Lower lobe of right lung (tissue), 2 donors: ENCODE results near the gene APOO. TPM values are rescaled to one million over a fixed set of nuclear protein-coding genes. Genes with fewer than 3 reads are reported as not detected.

Experiments
- ATAC-seq, 2 donors: fragments of 200-7000 bp; cut with Tn5 transposase; one replicate each; pipeline ENCODE4 v1.9.1; 2020 to 2022; ENCODE audit warnings: mild to moderate bottlenecking in 2 of 2, moderate library complexity in 2 of 2
- DNase-seq: peaks from one replicate; pipeline ENCODE4 v3.0.0-alpha.2; 2020
- H3K27ac ChIP-seq: fragments of 200-600 bp; one replicate; pipeline ENCODE4 v1.8.0; 2022
- H3K27me3 ChIP-seq: fragments of 200-600 bp; one replicate; pipeline ENCODE4 v1.8.0; 2022; ENCODE audit warnings: low read depth
- H3K36me3 ChIP-seq: fragments of 200-600 bp; one replicate; pipeline ENCODE4 v1.8.0; 2022; ENCODE audit warnings: mild to moderate bottlenecking
- H3K4me1 ChIP-seq: fragments of 200-600 bp; one replicate; pipeline ENCODE4 v1.8.0; 2022
- H3K4me3 ChIP-seq: fragments of 200-600 bp; one replicate; pipeline ENCODE4 v1.8.0; 2022; ENCODE audit warnings: mild to moderate bottlenecking
- H3K9me3 ChIP-seq: fragments of 200-600 bp; one replicate; pipeline ENCODE4 v1.8.0; 2022
- intact Hi-C: fragments of 100-400 bp; cut with DNase I; formaldehyde crosslinking; loops from one replicate; pipeline ENCODE4 v1.11.0; 2022
- total RNA-seq: library from RNA; stranded (reverse); fragmentation: NEBNext Ultra II Directional; extraction: Animal tissue kit (Norgen Biotek cat#: 25700); gene quantifications from one replicate; pipeline ENCODE4 v1.2.1, GENCODE V29; 2021
- TF ChIP-seq, protein P1 (sequence below): fragments of 200-600 bp; IDR thresholded peaks from one replicate; pipeline ENCODE4 v1.8.0; 2022; ENCODE audit warnings: antibody characterized with exemption, mild to moderate bottlenecking
- donor health status: DM: no; HTN: yes; CAD: no; lungs with severe emphysema.

The APOO gene
- total RNA-seq, 1 donor from 2014 or later, result 15.9 TPM

- ATAC-seq (no peak), DNase-seq (no peak)
- Histone ChIP-seq H3K4me3 (no peak overlapping the region), H3K36me3 (no peaks in the 10 kb centered on the region), H3K27me3 (no peaks in the 10 kb centered on the region), H3K9me3 (no peaks in the 10 kb centered on the region), H3K4me1 (no peaks in the 10 kb centered on the region), H3K27ac (no peak overlapping the region)
- TF ChIP-seq, protein P1, sequence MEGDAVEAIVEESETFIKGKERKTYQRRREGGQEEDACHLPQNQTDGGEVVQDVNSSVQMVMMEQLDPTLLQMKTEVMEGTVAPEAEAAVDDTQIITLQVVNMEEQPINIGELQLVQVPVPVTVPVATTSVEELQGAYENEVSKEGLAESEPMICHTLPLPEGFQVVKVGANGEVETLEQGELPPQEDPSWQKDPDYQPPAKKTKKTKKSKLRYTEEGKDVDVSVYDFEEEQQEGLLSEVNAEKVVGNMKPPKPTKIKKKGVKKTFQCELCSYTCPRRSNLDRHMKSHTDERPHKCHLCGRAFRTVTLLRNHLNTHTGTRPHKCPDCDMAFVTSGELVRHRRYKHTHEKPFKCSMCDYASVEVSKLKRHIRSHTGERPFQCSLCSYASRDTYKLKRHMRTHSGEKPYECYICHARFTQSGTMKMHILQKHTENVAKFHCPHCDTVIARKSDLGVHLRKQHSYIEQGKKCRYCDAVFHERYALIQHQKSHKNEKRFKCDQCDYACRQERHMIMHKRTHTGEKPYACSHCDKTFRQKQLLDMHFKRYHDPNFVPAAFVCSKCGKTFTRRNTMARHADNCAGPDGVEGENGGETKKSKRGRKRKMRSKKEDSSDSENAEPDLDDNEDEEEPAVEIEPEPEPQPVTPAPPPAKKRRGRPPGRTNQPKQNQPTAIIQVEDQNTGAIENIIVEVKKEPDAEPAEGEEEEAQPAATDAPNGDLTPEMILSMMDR, result no peak
- intact Hi-C loops, result no loop called here
These were observed 58.5 kb downstream of the APOO start for GRCh38 chrX:23849241-23849640.

GRCh38 chrX:23845351-23845817 lies 62.4 kb downstream of the APOO start:
- H3K9me3 ChIP-seq, result no peaks in the 10 kb centered on the region
- no peak overlapping the region for H3K4me3 ChIP-seq
- intact Hi-C loops, result no loop called here
- H3K36me3 ChIP-seq, result no peaks in the 10 kb centered on the region
- DNase-seq (no peak), ATAC-seq (peak in 1 of 2 donors; percentile 75)
- TF ChIP-seq, protein P1, result no peak
- H3K4me1 ChIP-seq, result no peaks in the 10 kb centered on the region
- no peaks in the 10 kb centered on the region for H3K27me3 ChIP-seq
- peak overlapping the region; percentile 68 for H3K27ac ChIP-seq

- Histone ChIP-seq H3K4me1 (no peaks in the 10 kb centered on the region), H3K27me3 (no peaks in the 10 kb centered on the region), H3K4me3 (no peak overlapping the region), H3K27ac (peak overlapping the region; percentile 68), H3K9me3 (no peaks in the 10 kb centered on the region), H3K36me3 (no peaks in the 10 kb centered on the region)
- intact Hi-C loops, result no loop called here
- DNase-seq (no peak), ATAC-seq (peak in 1 of 2 donors; percentile 54)
- TF ChIP-seq, protein P1, result no peak
These were observed 63.1 kb downstream of the APOO start for GRCh38 chrX:23844502-23845138.

GRCh38 chrX:23841847-23842522 lies 65.8 kb downstream of the APOO start:
- H3K4me1 ChIP-seq, result no peaks in the 10 kb centered on the region
- H3K9me3 ChIP-seq, result no peaks in the 10 kb centered on the region
- H3K36me3 ChIP-seq, result no peaks in the 10 kb centered on the region
- TF ChIP-seq, protein P1, result no peak
- intact Hi-C loops, result no loop called here
- H3K4me3 ChIP-seq, result no peak overlapping the region
- H3K27ac ChIP-seq, result no peak overlapping the region
- no peaks in the 10 kb centered on the region for H3K27me3 ChIP-seq
- DNase-seq (no peak), ATAC-seq (no peak)

GRCh38 chrX:23840674-23841073 lies 67.1 kb downstream of the APOO start:
- ATAC-seq (no peak), DNase-seq (no peak)
- H3K4me3 ChIP-seq, result no peak overlapping the region
- no peaks in the 10 kb centered on the region for H3K9me3 ChIP-seq
- H3K4me1 ChIP-seq, result no peaks in the 10 kb centered on the region
- TF ChIP-seq, protein P1, result no peak
- no peaks in the 10 kb centered on the region for H3K36me3 ChIP-seq
- H3K27me3 ChIP-seq, result no peaks in the 10 kb centered on the region
- intact Hi-C loops, result no loop called here
- H3K27ac ChIP-seq, result no peak overlapping the region
